DMS 273 (cell line): Measurements from ENCODE around the gene CAPZB.

ENCODE experiments used
- DNase-seq: peaks from one replicate; lab custom pipeline; 2025; ENCODE audit not compliant: unreplicated experiment; lab: John Stamatoyannopoulos, UW

CAPZB gene

GRCh38 chr1:19430121-19431068 lies 54.9 kb downstream of the CAPZB start:
- no peak for DNase-seq

- no peak for DNase-seq
Measured at GRCh38 chr1:19429611-19430010, 55.7 kb downstream of the CAPZB start.

- DNase-seq = no peak
Measured at GRCh38 chr1:19427087-19427781, 58.1 kb downstream of the CAPZB start.

- DNase-seq = no peak
Measured at GRCh38 chr1:19426294-19427086, 58.8 kb downstream of the CAPZB start.

- DNase-seq = no peak
Measured at GRCh38 chr1:19425646-19426239, 59.6 kb downstream of the CAPZB start.

GRCh38 chr1:19424651-19425570 lies 60.4 kb downstream of the CAPZB start:
- DNase-seq = no peak

GRCh38 chr1:19423130-19423529 lies 62.2 kb downstream of the CAPZB start:
- DNase-seq = no peak

- DNase-seq = no peak
Measured at GRCh38 chr1:19421365-19421764, 64.0 kb downstream of the CAPZB start.

- DNase-seq = no peak
Measured at GRCh38 chr1:19420606-19421005, 64.7 kb downstream of the CAPZB start.

GRCh38 chr1:19419691-19420090 lies 65.6 kb downstream of the CAPZB start:
- DNase-seq = no peak

GRCh38 chr1:19418503-19418971 lies 66.8 kb downstream of the CAPZB start:
- DNase-seq = no peak

- no peak for DNase-seq
Measured at GRCh38 chr1:19416921-19417470, 68.3 kb downstream of the CAPZB start.

- DNase-seq = no peak
Measured at GRCh38 chr1:19416145-19416544, 69.2 kb downstream of the CAPZB start.

- DNase-seq = no peak
Measured at GRCh38 chr1:19414515-19415121, 70.7 kb downstream of the CAPZB start.

GRCh38 chr1:19413999-19414398 lies 71.3 kb downstream of the CAPZB start:
- DNase-seq = no peak

GRCh38 chr1:19412654-19413053 lies 72.7 kb downstream of the CAPZB start:
- DNase-seq = no peak

- no peak for DNase-seq
Measured at GRCh38 chr1:19411612-19412011, 73.7 kb downstream of the CAPZB start.

- DNase-seq = no peak
Measured at GRCh38 chr1:19410393-19410792, 74.9 kb downstream of the CAPZB start.
